ENCODE data around the gene CHN2. TPM values are rescaled to one million over a fixed set of nuclear protein-coding genes. Genes with fewer than 3 reads are reported as not detected.

The CHN2 gene
- total RNA-seq, 1 donor from 2014 or later: 6.6 TPM

- Histone ChIP-seq H3K36me3 (no peaks in the 10 kb centered on the region), H3K4me1 (peaks cover 4% of the 10 kb centered on the region), H3K79me2 (ENCODE audit: low read depth) (no peaks in the 10 kb centered on the region), H3K9me3 (ENCODE audit: low read depth) (no peaks in the 10 kb centered on the region), H3F3A (ENCODE audit: low read depth) (no peaks in the 10 kb centered on the region), H2AFZ (replicated peaks) (no peak overlapping the region), H3K27ac (no peak overlapping the region), H3K4me3 (no peak overlapping the region), H3K9ac (no peak overlapping the region), H3K4me2 (no peak overlapping the region), H3K27me3 (no peaks in the 10 kb centered on the region), H4K20me1 (ENCODE audit: low read depth) (no peaks in the 10 kb centered on the region)
- Mint-ChIP-seq H3K9me3 (no peaks in the 10 kb centered on the region), H3K4me1 (peaks cover 25% of the 10 kb centered on the region), H3K27ac (no peak overlapping the region), H3K36me3 (no peaks in the 10 kb centered on the region), H3K27me3 (ENCODE audit: insufficient read depth, low read depth) (peaks cover 11% of the 10 kb centered on the region), H3K4me3 (no peak overlapping the region)
- DNase-seq (ENCODE audit: low spot score): no peak
- TF ChIP-seq EZH2phosphoT487 (IDR thresholded peaks at IDR 0.05) (no peak), EZH2 (IDR thresholded peaks at IDR 0.05) (no peak)
- TF ChIP-seq, protein P1, sequence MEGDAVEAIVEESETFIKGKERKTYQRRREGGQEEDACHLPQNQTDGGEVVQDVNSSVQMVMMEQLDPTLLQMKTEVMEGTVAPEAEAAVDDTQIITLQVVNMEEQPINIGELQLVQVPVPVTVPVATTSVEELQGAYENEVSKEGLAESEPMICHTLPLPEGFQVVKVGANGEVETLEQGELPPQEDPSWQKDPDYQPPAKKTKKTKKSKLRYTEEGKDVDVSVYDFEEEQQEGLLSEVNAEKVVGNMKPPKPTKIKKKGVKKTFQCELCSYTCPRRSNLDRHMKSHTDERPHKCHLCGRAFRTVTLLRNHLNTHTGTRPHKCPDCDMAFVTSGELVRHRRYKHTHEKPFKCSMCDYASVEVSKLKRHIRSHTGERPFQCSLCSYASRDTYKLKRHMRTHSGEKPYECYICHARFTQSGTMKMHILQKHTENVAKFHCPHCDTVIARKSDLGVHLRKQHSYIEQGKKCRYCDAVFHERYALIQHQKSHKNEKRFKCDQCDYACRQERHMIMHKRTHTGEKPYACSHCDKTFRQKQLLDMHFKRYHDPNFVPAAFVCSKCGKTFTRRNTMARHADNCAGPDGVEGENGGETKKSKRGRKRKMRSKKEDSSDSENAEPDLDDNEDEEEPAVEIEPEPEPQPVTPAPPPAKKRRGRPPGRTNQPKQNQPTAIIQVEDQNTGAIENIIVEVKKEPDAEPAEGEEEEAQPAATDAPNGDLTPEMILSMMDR (IDR thresholded peaks at IDR 0.05): no peak
Measured at GRCh38 chr7:29488203-29488970, 293.8 kb downstream of the CHN2 start.

DNA sequence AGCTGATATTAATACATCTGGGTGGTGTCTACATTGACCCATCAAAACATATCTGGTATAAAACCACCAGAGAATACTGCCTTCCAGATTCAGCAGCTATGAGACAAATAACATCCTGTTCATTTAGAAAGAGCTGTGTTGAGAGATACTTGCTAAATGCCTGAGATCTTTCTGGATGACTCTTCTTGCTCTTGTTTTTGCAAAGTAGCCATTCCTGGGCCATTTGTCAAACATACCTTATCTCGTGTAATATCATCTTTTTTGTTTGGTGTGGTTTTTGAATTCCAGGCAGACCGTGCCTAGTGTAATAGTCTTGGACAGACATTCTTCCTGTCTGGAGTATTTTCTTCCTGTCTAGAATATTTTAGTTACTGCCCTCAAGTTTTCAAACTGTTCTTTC lies 294.4 kb downstream of the CHN2 start:
- Mint-ChIP-seq H3K27me3 (ENCODE audit: insufficient read depth, low read depth) (peaks cover 11% of the 10 kb centered on the region), H3K4me1 (peaks cover 24% of the 10 kb centered on the region), H3K4me3 (no peak overlapping the region), H3K36me3 (no peaks in the 10 kb centered on the region), H3K27ac (no peak overlapping the region), H3K9me3 (no peaks in the 10 kb centered on the region)
- no peaks in the 10 kb centered on the region for H3K79me2 ChIP-seq (ENCODE audit: low read depth)
- no peak overlapping the region for H3K4me3 ChIP-seq
- no peaks in the 10 kb centered on the region for H4K20me1 ChIP-seq (ENCODE audit: low read depth)
- no peak overlapping the region for H2AFZ ChIP-seq (replicated peaks)
- no peak overlapping the region for H3K4me2 ChIP-seq
- no peak for TF ChIP-seq EZH2 (IDR thresholded peaks at IDR 0.05)
- TF ChIP-seq, protein P1 (IDR thresholded peaks at IDR 0.05): no peak
- no peak for TF ChIP-seq EZH2phosphoT487 (IDR thresholded peaks at IDR 0.05)
- no peak overlapping the region for H3K27ac ChIP-seq
- H3K9me3 ChIP-seq (ENCODE audit: low read depth): no peaks in the 10 kb centered on the region
- no peaks in the 10 kb centered on the region for H3F3A ChIP-seq (ENCODE audit: low read depth)
- no peak for DNase-seq (ENCODE audit: low spot score)
- H3K36me3 ChIP-seq: no peaks in the 10 kb centered on the region
- H3K27me3 ChIP-seq: no peaks in the 10 kb centered on the region
- H3K9ac ChIP-seq: no peak overlapping the region
- H3K4me1 ChIP-seq: peaks cover 4% of the 10 kb centered on the region

GRCh38 chr7:29490094-29490607 lies 295.6 kb downstream of the CHN2 start:
- no peaks in the 10 kb centered on the region for H3K79me2 ChIP-seq (ENCODE audit: low read depth)
- peaks cover 4% of the 10 kb centered on the region for H3K4me1 ChIP-seq
- no peaks in the 10 kb centered on the region for H4K20me1 ChIP-seq (ENCODE audit: low read depth)
- Mint-ChIP-seq H3K36me3 (no peaks in the 10 kb centered on the region), H3K27me3 (ENCODE audit: insufficient read depth, low read depth) (peaks cover 11% of the 10 kb centered on the region), H3K4me1 (peaks cover 20% of the 10 kb centered on the region), H3K4me3 (no peak overlapping the region), H3K27ac (no peak overlapping the region), H3K9me3 (no peaks in the 10 kb centered on the region)
- H2AFZ ChIP-seq (replicated peaks): no peak overlapping the region
- H3K4me3 ChIP-seq: no peak overlapping the region
- no peak overlapping the region for H3K4me2 ChIP-seq
- H3K36me3 ChIP-seq: no peaks in the 10 kb centered on the region
- H3K27me3 ChIP-seq: no peaks in the 10 kb centered on the region
- H3K9ac ChIP-seq: no peak overlapping the region
- no peak for DNase-seq (ENCODE audit: low spot score)
- H3K9me3 ChIP-seq (ENCODE audit: low read depth): no peaks in the 10 kb centered on the region
- H3F3A ChIP-seq (ENCODE audit: low read depth): no peaks in the 10 kb centered on the region
- no peak for TF ChIP-seq EZH2phosphoT487 (IDR thresholded peaks at IDR 0.05)
- TF ChIP-seq, protein P1 (IDR thresholded peaks at IDR 0.05): no peak
- TF ChIP-seq EZH2 (IDR thresholded peaks at IDR 0.05): no peak
- no peak overlapping the region for H3K27ac ChIP-seq
